NCI-H345 (cell line): ENCODE measurements around the gene NHLRC3.
"Not testable (repeated sequence)": the region's sequence is repeated elsewhere in the genome, so short reads cannot be mapped to it uniquely, and the experiment has no call there.

Source experiments
- DNase-seq: peaks from one replicate; lab custom pipeline; 2025; lab: John Stamatoyannopoulos, UW

NHLRC3 gene

GRCh38 chr13:39047560-39047959, 9.3 kb downstream of the NHLRC3 start:
- no peak for DNase-seq

- DNase-seq: no peak
These were observed 10.6 kb downstream of the NHLRC3 start for GRCh38 chr13:39048806-39049205.

- no peak for DNase-seq
These were observed 11.0 kb downstream of the NHLRC3 start for GRCh38 chr13:39049274-39049673.

GRCh38 chr13:39051157-39051556, 12.9 kb downstream of the NHLRC3 start:
- DNase-seq: peak; percentile 33

- DNase-seq: peak; percentile 43
These were observed 14.7 kb downstream of the NHLRC3 start for GRCh38 chr13:39052944-39053343.

GRCh38 chr13:39054112-39054511, 15.9 kb downstream of the NHLRC3 start:
- DNase-seq: no peak

GRCh38 chr13:39056018-39056417, 17.8 kb downstream of the NHLRC3 start:
- DNase-seq: no peak

- no peak for DNase-seq
These were observed 19.8 kb downstream of the NHLRC3 start for GRCh38 chr13:39058040-39058439.

GRCh38 chr13:39062004-39062403, 23.7 kb downstream of the NHLRC3 start:
- no peak for DNase-seq

GRCh38 chr13:39072842-39073241, 34.6 kb downstream of the NHLRC3 start:
- DNase-seq: no peak

- DNase-seq: no peak
These were observed 35.7 kb downstream of the NHLRC3 start for GRCh38 chr13:39073983-39074382.

- not testable (repeated sequence) for DNase-seq
These were observed 48.1 kb downstream of the NHLRC3 start for GRCh38 chr13:39086251-39086945.

GRCh38 chr13:39091586-39091985, 53.3 kb downstream of the NHLRC3 start:
- no peak for DNase-seq

GRCh38 chr13:39095500-39095899, 57.2 kb downstream of the NHLRC3 start:
- DNase-seq: no peak

GRCh38 chr13:39099231-39099630, 61.0 kb downstream of the NHLRC3 start:
- peak; percentile 40 for DNase-seq
